LNCaP clone FGC (cell line): ENCODE data around the gene PROK1.

ENCODE experiments used
- DNase-seq: peaks from one replicate; pipeline ENCODE4 v3.0.0-alpha.2; 2011; ENCODE audit warnings: low read depth
- H3K4me3 ChIP-seq: 2 replicates; pipeline ENCODE4 v1.5.1; 2011; ENCODE audit warnings: mild to moderate bottlenecking, low read depth, low read length, control low read depth
- TF ChIP-seq, protein P1 (sequence below): IDR thresholded peaks from 2 replicates; pipeline ENCODE4 v1.5.1; 2012; ENCODE audit warnings: mild to moderate bottlenecking; ENCODE audit not compliant: control insufficient read depth, insufficient read depth; ENCODE audit errors: extremely low read depth

Gene PROK1

DNA sequence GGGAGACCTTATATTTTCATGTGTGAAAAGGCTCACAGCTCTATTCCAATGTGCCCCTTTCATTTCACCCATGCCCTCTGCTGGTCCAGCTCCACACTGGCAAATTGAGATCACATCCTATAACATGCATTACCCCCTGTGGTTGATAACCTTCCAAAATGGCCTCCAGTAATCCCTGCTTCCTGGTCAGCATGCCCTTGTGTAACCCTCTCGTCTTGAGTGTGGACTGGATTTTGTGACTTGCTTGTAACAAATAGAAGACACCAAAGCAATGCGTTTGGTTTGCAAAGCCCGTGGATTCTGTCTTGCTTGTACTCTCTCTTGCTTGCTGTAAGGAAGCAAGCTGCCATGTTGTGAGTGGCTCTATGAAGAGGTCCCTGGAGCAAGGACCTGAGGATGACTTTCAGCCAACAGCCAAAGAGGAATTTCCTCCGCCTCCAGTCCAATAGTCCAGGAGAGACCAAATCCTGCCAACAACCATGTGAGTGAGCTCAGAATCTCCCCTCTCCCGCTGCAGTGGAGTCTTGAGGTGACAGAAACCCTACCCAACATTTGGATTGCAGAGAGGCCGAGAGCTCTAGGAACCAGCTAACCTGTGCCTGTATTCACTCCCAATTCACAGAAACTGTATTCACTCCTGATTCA is 50.7 kb downstream of the PROK1 start:
- DNase-seq, result no peak
- TF ChIP-seq, protein P1, sequence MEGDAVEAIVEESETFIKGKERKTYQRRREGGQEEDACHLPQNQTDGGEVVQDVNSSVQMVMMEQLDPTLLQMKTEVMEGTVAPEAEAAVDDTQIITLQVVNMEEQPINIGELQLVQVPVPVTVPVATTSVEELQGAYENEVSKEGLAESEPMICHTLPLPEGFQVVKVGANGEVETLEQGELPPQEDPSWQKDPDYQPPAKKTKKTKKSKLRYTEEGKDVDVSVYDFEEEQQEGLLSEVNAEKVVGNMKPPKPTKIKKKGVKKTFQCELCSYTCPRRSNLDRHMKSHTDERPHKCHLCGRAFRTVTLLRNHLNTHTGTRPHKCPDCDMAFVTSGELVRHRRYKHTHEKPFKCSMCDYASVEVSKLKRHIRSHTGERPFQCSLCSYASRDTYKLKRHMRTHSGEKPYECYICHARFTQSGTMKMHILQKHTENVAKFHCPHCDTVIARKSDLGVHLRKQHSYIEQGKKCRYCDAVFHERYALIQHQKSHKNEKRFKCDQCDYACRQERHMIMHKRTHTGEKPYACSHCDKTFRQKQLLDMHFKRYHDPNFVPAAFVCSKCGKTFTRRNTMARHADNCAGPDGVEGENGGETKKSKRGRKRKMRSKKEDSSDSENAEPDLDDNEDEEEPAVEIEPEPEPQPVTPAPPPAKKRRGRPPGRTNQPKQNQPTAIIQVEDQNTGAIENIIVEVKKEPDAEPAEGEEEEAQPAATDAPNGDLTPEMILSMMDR, result no peak
- no peak overlapping the region for H3K4me3 ChIP-seq

DNA sequence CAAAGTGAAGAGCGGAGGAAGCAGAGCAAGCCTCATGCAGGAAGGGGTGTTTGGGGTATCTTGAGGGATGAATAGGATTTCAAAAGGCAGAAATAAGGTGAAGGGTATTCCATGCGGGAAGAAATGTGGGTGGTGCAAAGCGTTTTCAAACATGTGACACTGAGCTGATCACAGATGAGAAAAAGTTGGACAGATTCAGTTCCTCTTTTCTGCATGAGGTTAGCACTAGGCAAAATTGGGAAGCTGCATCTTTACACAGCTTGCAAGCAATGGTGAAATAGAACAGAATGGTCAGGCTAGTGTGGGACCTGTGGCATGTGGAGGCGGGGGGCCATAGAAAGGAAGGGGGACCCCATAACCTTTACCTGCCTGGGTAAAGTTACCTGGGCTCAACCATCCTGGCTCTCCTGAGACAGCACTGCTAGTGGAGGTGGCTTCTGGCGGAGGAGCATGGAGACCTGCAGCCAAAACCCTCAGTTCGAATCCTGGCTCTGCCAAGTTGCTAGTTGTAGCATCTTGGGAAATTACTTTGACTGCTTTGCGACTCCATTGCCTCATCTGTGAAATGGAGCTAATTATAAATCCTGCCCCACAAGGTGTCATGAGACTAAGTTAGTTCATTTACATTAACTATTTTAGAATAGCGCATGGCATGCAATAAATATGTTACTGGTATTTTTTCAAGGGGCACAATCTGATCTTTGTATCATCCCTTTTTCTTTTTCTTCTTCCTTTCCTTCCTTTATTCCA is 51.6 kb downstream of the PROK1 start:
- TF ChIP-seq, protein P1, result no peak
- no peak overlapping the region for H3K4me3 ChIP-seq
- no peak for DNase-seq

DNA sequence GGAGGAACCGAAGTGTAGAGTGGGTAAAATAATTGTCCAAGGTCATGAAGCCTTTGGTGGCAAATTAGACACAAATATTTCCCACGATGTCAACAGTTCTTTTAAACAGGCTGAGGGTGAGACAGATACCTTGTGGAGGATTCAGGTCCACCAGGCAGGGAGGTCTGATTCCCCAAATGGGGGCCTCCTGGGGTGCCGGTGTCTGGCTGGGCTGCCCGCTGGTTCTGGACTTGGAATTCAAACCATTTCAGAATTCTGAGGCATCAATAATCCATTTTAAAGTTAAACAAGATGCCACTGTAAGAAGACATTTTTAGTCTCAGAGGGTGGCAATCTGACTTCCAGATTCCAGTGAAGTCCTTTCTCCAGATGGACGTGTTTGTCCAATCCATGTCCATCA is 52.5 kb downstream of the PROK1 start:
- DNase-seq, result no peak
- TF ChIP-seq, protein P1, result no peak
- no peak overlapping the region for H3K4me3 ChIP-seq

DNA sequence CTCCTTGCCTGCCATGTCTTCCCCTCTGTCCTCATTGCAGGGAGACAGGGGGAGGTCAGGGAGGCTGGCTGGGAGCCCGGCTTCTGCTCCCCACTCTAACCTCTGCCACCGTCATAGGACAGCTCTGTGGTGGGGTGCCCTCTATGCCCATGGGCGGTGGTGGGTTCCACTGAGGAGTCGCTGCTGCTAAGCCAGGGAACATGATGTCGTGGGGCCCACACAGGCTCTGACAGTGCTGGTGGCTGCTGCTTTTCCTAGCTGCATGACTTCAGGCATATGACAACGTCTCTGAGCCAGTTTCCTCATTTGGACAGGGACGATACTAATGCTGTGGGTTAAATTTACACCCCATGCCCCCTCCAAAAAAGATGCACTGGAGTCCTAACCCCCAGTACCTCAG is 53.3 kb downstream of the PROK1 start:
- H3K4me3 ChIP-seq, result no peak overlapping the region
- TF ChIP-seq, protein P1, result no peak

DNA sequence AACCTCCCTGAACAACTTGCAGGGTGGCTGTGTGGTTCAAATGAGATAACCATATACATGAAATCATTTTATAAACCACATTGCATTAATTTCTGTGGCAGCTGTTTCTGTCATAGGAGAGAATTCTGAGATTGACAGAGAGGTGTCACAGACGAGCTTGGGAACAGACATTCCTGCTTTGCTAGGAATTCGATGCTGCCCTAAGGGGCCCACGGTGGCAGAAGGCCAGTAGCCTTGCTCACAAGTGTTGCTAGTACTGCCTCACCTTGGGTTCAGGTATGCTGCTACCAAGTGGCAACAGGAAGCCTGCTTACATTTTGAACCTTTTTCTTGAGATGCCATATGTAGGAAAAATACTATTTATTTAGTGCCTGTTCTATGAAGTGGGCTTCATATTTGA is 54.6 kb downstream of the PROK1 start:
- TF ChIP-seq, protein P1, result no peak
- no peak overlapping the region for H3K4me3 ChIP-seq
- no peak for DNase-seq

More for the DNA sequence above, 53.3 kb downstream of the PROK1 start:
- no peak for DNase-seq

DNA sequence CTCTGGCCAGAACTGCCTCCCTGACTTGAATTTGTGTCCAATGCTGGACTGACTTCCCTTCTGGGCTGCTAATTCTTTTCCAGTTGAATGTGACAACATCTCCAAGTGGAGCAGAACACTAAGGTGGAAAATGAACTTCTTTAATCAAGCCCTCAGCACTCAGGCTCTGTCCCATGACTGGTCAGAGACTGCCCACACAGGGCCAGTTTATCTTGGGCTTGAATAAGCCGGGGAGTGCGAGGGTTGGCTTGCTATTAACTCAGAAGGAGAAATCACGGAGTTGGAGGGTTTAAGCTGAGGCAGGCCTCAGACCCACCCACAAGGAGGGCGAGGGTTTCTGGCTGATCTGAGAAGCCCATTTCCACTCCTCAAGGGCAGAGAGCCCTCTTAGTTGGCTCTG is 55.6 kb downstream of the PROK1 start:
- DNase-seq, result no peak
- TF ChIP-seq, protein P1, result no peak

More for the DNA sequence above, 55.6 kb downstream of the PROK1 start:
- H3K4me3 ChIP-seq, result no peak overlapping the region
